ENCODE data around the gene APPL1.

APPL1 gene

GRCh38 chr3:57227204-57227929 is at the start of gene APPL1:
TSS of gene APPL1 (plus strand) at chr3:57227729. CDS start at chr3:57227884, 155 bp downstream.
- peak; percentile 78 for DNase-seq (ENCODE audit: low read depth, low spot score)

- no peak for DNase-seq (ENCODE audit: low read depth, low spot score)
Observed at GRCh38 chr3:57179580-57180410, 47.7 kb upstream of the APPL1 start.

GRCh38 chr3:57184526-57184925 is 43.0 kb upstream of the APPL1 start:
- DNase-seq (ENCODE audit: low read depth, low spot score): no peak

GRCh38 chr3:57192028-57192427 is 35.5 kb upstream of the APPL1 start:
- no peak for DNase-seq (ENCODE audit: low read depth, low spot score)

- no peak for DNase-seq (ENCODE audit: low read depth, low spot score)
Observed at GRCh38 chr3:57194641-57195040, 32.9 kb upstream of the APPL1 start.

- no peak for DNase-seq (ENCODE audit: low read depth, low spot score)
Observed at GRCh38 chr3:57199895-57200297, 27.6 kb upstream of the APPL1 start, which contains the start of gene HESX1. TSS of gene HESX1 (minus strand) at chr3:57199978. CDS start at chr3:57199918, 60 bp downstream.

- DNase-seq (ENCODE audit: low read depth, low spot score): no peak
Observed at GRCh38 chr3:57206423-57206822, 21.1 kb upstream of the APPL1 start.

GRCh38 chr3:57221883-57222282 is 5.6 kb upstream of the APPL1 start:
- DNase-seq (ENCODE audit: low read depth, low spot score): no peak

GRCh38 chr3:57224856-57225255 is 2.7 kb upstream of the APPL1 start:
- no peak for DNase-seq (ENCODE audit: low read depth, low spot score)

- DNase-seq (ENCODE audit: low read depth, low spot score): no peak
Observed at GRCh38 chr3:57226176-57226575, 1.4 kb upstream of the APPL1 start.

- DNase-seq (ENCODE audit: low read depth, low spot score): no peak
Observed at GRCh38 chr3:57227930-57228751, 612 bp downstream of the APPL1 start.

GRCh38 chr3:57230006-57230405 is 2.5 kb downstream of the APPL1 start:
- DNase-seq (ENCODE audit: low read depth, low spot score): no peak

GRCh38 chr3:57233799-57234198 is 6.3 kb downstream of the APPL1 start:
- no peak for DNase-seq (ENCODE audit: low read depth, low spot score)

- DNase-seq (ENCODE audit: low read depth, low spot score): no peak
Observed at GRCh38 chr3:57234613-57235575, 7.4 kb downstream of the APPL1 start.

- DNase-seq (ENCODE audit: low read depth, low spot score): no peak
Observed at GRCh38 chr3:57244946-57245345, 17.4 kb downstream of the APPL1 start.

- no peak for DNase-seq (ENCODE audit: low read depth, low spot score)
Observed at GRCh38 chr3:57252404-57252803, 24.9 kb downstream of the APPL1 start.

GRCh38 chr3:57256844-57257243 is 29.3 kb downstream of the APPL1 start:
- no peak for DNase-seq (ENCODE audit: low read depth, low spot score)

GRCh38 chr3:57257678-57258077 is 30.1 kb downstream of the APPL1 start:
- no peak for DNase-seq (ENCODE audit: low read depth, low spot score)

GRCh38 chr3:57261119-57261518 is 33.6 kb downstream of the APPL1 start:
- no peak for DNase-seq (ENCODE audit: low read depth, low spot score)

GRCh38 chr3:57261929-57262328 is 34.4 kb downstream of the APPL1 start:
- no peak for DNase-seq (ENCODE audit: low read depth, low spot score)

GRCh38 chr3:57268416-57268815 is 40.9 kb downstream of the APPL1 start:
- no peak for DNase-seq (ENCODE audit: low read depth, low spot score)

Measured in activated naive CD8-positive, alpha-beta T cell treated with anti-CD3 and anti-CD28 coated beads, Interleukin-2, amount 50 U/mL, for 16 hours (primary cell).